Adrenal gland (tissue), 12 donors: ENCODE data around the gene CDH4. TPM values are rescaled to one million over a fixed set of nuclear protein-coding genes. Genes with fewer than 3 reads are reported as not detected.

Experiments
- DNase-seq, 7 donors: peaks; one replicate each; pipeline ENCODE4 v3.0.0-alpha.2; 2019 to 2020
- H3K27ac ChIP-seq, 5 donors: fragments of 200-600 bp; sonication (generic) in 4 of 5; 1 replicate in 3 of 5; 2 replicates in 2 of 5; pipeline versions ENCODE4 v1.5.1 to v1.8.0; 2016 to 2020; ENCODE audit warnings: mild to moderate bottlenecking in 1 of 5
- H3K27me3 ChIP-seq: fragments of 200-600 bp; 2 replicates; pipeline ENCODE4 v1.8.0; 2021
- H3K36me3 ChIP-seq, 2 donors: fragments of 200-600 bp; replicated peaks in 1 of 2; 1 replicate in 1 of 2; 2 replicates in 1 of 2; pipeline versions ENCODE4 v1.5.1 to v1.8.0; 2018 to 2022
- H3K4me1 ChIP-seq, 2 donors: fragments of 200-600 bp; replicated peaks in 1 of 2; 1 replicate in 1 of 2; 2 replicates in 1 of 2; pipeline versions ENCODE4 v1.5.1 to v1.8.0; 2018 to 2021
- H3K4me3 ChIP-seq, 4 donors: fragments of 200-600 bp; sonication (generic) in 3 of 4; one replicate each; pipeline ENCODE4 v1.5.1; 2016 to 2018
- H3K9me3 ChIP-seq, 3 donors: fragments of 200-600 bp; sonication (generic) in 1 of 3; replicated peaks in 1 of 3; 1 replicate in 2 of 3; 2 replicates in 1 of 3; pipeline versions ENCODE4 v1.5.1 to v1.8.0; 2016 to 2021
- POLR2A ChIP-seq, 2 donors: fragments of 450-650 bp; IDR thresholded peaks; one replicate each; pipeline ENCODE4 v1.6.1; 2017; ENCODE audit warnings: antibody characterized with exemption in 2 of 2, mild to moderate bottlenecking in 2 of 2, moderate library complexity in 1 of 2
- WGBS, 4 donors: extraction: QIAGEN DNeasy Blood & Tissue Kit in 2 of 4; methylation state at CpG; one replicate each; pipeline versions ENCODE4 v1.1.5 to v1.1.7; 2013 to 2017; 5-methylcytosine and 5-hydroxymethylcytosine counted together
- intact Hi-C, 2 donors: fragments of 100-400 bp; cut with DNase I; formaldehyde crosslinking; loops; one replicate each; pipeline versions ENCODE4 v1.14.1 to v1.15.0; 2022 to 2023
- polyA plus RNA-seq, 3 donors: library from polyadenylated mRNA; stranded (reverse); fragments of 200-250 nt in 2 of 3; fragments of 350-450 nt in 1 of 3; fragmentation: Illumina TruSeq in 1 of 3; extraction: RNeasy Lipid Tissue Mini Kit (QIAGEN cat#74804) in 1 of 3; gene quantifications; one replicate each; pipeline ENCODE4 v1.2.3, GENCODE V29; 2013 to 2014
- total RNA-seq, 9 donors: library from RNA; depleted of rRNA in 4 of 9; stranded (reverse); fragments of >200 nt in 4 of 9; fragments of 120-200 nt in 1 of 9; fragmentation: NEBNext Ultra II Directional in 1 of 9; extraction: Animal tissue kit (Norgen Biotek cat#: 25700) in 1 of 9; gene quantifications; one replicate each; pipeline versions ENCODE4 v1.1.0 to v1.2.4, GENCODE V29; 2013 to 2023
- TF ChIP-seq, protein P1 (sequence below), 6 experiments: fragments of 450-650 bp in 4 of 6; fragments of 200-600 bp in 2 of 6; sonication (generic) in 1 of 6; IDR thresholded peaks; 1 replicate in 5 of 6; 2 replicates in 1 of 6; pipeline versions ENCODE4 v1.5.1 to v1.8.0; 2016 to 2021; ENCODE audit warnings: antibody characterized with exemption in 6 of 6, mild to moderate bottlenecking in 2 of 6, moderate library complexity in 1 of 6
- donor health status: healthy with polysubstance abuse.
- donor health status: Bipolar disorder and iron deficiency.
- donor health status: DM: yes; HTN: yes; CAD: no.
- donor health status: DM: no; HTN: no; CAD: no.
- donor health status: DM: no; HTN: no; CAD: no.
- donor health status: DM: yes; HTN: yes; CAD: no.

Gene CDH4
- total and polyA plus RNA-seq, 12 donors = 0.08 to 0.53 (median 0.20) TPM; not detected in 3

DNA sequence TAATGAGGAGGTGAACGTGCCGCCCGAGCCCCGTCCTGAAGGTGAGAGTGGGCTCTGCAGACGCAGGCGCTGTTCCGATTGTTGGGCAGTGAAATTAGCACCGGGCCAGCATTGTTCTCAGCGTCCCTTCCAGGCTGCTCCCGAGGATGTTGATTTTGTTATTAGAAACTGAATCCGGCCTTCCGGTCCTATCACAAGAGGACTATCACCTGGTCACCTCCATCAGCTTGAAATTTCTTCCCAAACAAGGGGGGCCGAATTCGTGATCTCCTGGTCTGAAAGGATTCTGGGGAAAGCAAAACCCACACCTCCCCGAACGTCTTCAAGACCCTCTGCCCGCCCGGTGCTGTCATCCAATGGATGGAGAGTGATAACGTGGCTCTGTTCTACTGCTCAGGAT lies 627.6 kb downstream of the CDH4 start:
- TF ChIP-seq POLR2A (IDR thresholded peaks at IDR 0.05) = no peak
- TF ChIP-seq, protein P1, sequence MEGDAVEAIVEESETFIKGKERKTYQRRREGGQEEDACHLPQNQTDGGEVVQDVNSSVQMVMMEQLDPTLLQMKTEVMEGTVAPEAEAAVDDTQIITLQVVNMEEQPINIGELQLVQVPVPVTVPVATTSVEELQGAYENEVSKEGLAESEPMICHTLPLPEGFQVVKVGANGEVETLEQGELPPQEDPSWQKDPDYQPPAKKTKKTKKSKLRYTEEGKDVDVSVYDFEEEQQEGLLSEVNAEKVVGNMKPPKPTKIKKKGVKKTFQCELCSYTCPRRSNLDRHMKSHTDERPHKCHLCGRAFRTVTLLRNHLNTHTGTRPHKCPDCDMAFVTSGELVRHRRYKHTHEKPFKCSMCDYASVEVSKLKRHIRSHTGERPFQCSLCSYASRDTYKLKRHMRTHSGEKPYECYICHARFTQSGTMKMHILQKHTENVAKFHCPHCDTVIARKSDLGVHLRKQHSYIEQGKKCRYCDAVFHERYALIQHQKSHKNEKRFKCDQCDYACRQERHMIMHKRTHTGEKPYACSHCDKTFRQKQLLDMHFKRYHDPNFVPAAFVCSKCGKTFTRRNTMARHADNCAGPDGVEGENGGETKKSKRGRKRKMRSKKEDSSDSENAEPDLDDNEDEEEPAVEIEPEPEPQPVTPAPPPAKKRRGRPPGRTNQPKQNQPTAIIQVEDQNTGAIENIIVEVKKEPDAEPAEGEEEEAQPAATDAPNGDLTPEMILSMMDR (IDR thresholded peaks at IDR 0.05) = no peak
- WGBS, 4 donors = 83 to 89% (median 86%) methylated on average over 19 of the region's 19 CpGs
- Histone ChIP-seq H3K4me1 (no peaks in the 10 kb centered on the region), H3K36me3 (no peaks in the 10 kb centered on the region), H3K27me3 (no peaks in the 10 kb centered on the region), H3K4me3 (no peak overlapping the region), H3K27ac (no peak overlapping the region), H3K9me3 (no peaks in the 10 kb centered on the region)
- intact Hi-C loops = no loop called here
- no peak for DNase-seq

DNA sequence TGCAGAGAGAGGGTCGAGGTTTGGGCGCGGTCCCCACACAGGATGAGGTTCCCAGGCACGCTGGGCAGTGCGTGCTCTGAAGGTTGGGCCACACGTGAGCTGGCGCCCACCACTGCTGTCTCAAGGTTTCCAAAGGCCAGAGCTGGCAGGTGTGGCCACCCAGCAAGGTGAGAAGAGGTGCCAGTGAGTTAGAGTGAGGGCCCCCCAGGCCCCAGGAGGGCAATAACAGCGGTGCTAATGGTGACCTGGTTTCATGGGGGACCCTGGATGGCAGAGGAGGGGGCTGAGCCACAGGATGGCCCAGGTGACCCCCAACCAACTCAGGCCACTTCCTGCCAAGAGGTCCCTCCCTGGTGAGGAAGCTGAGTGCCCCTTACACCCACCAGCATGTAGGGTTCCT lies 628.6 kb downstream of the CDH4 start:
- 73 to 85% (median 79%) methylated on average over 4 to 8 of the region's 8 CpGs; no CpG with 5 or more reads in 1 of the 4 donors for WGBS, 4 donors
- TF ChIP-seq POLR2A (IDR thresholded peaks at IDR 0.05) = no peak
- TF ChIP-seq, protein P1 (IDR thresholded peaks at IDR 0.05) = no peak
- intact Hi-C loops = no loop called here

DNA sequence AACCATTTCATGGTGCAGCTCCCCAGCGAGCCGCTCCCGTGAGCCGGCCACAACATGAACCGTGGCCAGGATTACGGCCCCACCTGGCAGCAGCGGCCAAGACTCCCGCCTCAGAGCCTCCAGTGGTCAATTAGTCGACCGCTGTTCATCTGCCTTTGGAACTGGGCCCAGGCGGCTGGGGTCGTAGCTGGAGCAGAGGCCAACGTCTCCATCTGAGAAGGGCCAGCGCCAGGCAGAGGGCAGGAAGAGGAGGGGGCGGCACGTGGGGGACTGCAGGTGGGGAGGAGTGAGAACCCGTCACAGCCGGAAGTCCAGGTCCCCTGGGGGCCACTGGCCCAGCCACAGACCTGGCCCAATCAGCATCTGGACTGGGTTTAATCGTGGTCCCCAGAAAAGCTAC lies 629.4 kb downstream of the CDH4 start:
- H3K27me3 ChIP-seq = no peaks in the 10 kb centered on the region
- no peak for TF ChIP-seq POLR2A (IDR thresholded peaks at IDR 0.05)
- TF ChIP-seq, protein P1 (IDR thresholded peaks at IDR 0.05) = no peak
- WGBS, 4 donors = 57 to 65% (median 62%) methylated on average over 9 to 19 of the region's 19 CpGs

More for the DNA sequence above, 628.6 kb downstream of the CDH4 start:
- H3K36me3 ChIP-seq = no peaks in the 10 kb centered on the region
- no peaks in the 10 kb centered on the region for H3K9me3 ChIP-seq
- H3K27me3 ChIP-seq = no peaks in the 10 kb centered on the region
- DNase-seq = no peak
- H3K4me3 ChIP-seq = no peak overlapping the region
- no peak overlapping the region for H3K27ac ChIP-seq
- H3K4me1 ChIP-seq = no peaks in the 10 kb centered on the region

DNA sequence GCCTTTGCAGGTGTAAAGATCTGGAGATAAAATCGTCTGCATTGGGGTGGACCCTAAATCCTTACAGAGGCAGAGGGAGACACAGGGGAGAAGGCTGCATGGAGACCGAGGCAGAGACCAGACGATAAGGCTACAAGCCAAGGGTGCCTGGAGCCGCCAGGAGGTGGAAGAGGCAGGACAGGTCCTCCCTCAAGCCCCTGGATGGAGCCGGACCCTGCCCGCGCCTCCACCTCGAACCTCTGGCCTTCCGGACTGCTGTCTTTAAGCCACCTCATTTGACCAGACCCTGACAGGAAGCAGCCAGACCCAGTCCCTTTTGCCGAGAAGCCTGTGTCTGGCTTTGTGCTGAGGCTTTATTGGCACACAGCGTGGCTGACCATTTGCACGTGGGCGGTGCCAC lies 629.8 kb downstream of the CDH4 start:
- no peaks in the 10 kb centered on the region for H3K36me3 ChIP-seq
- no peaks in the 10 kb centered on the region for H3K4me1 ChIP-seq
- no peak for DNase-seq
- intact Hi-C loops = no loop called here
- no peaks in the 10 kb centered on the region for H3K27me3 ChIP-seq
- 78 to 86% (median 84%) methylated on average over 11 to 13 of the region's 13 CpGs for WGBS, 4 donors
- H3K9me3 ChIP-seq = no peaks in the 10 kb centered on the region
- no peak overlapping the region for H3K4me3 ChIP-seq
- TF ChIP-seq POLR2A (IDR thresholded peaks at IDR 0.05) = no peak
- TF ChIP-seq, protein P1 (IDR thresholded peaks at IDR 0.05) = no peak
- H3K27ac ChIP-seq = no peak overlapping the region

More for the DNA sequence above, 629.4 kb downstream of the CDH4 start:
- no peak for DNase-seq
- intact Hi-C loops = no loop called here
- H3K36me3 ChIP-seq = no peaks in the 10 kb centered on the region
- H3K4me3 ChIP-seq = no peak overlapping the region
- H3K27ac ChIP-seq = no peak overlapping the region
- no peaks in the 10 kb centered on the region for H3K4me1 ChIP-seq
- H3K9me3 ChIP-seq = no peaks in the 10 kb centered on the region
